Right cardiac atrium (tissue), 5 donors: ENCODE data around the gene RPL15. TPM values are rescaled to one million over a fixed set of nuclear protein-coding genes. Genes with fewer than 3 reads are reported as not detected.

Experiments
- ATAC-seq, 2 donors: fragments of 200-7000 bp; cut with Tn5 transposase; one replicate each; pipeline versions ENCODE4 v1.8.0 to v1.9.1; 2020; ENCODE audit warnings: moderate library complexity in 2 of 2, mild to moderate bottlenecking in 1 of 2
- DNase-seq, 3 donors: peaks; one replicate each; pipeline ENCODE4 v3.0.0-alpha.2; 2020
- H3K27ac ChIP-seq: one replicate; pipeline ENCODE4 v1.5.1; 2013; ENCODE audit warnings: mild to moderate bottlenecking, low read length, control low read depth, moderate library complexity
- H3K27me3 ChIP-seq: one replicate; pipeline ENCODE4 v1.6.1; 2013; ENCODE audit not compliant: control insufficient read depth, insufficient read depth
- H3K4me1 ChIP-seq: one replicate; pipeline ENCODE4 v1.6.1; 2013; ENCODE audit warnings: low read length; ENCODE audit not compliant: control insufficient read depth, insufficient read depth
- H3K4me3 ChIP-seq: one replicate; pipeline ENCODE4 v1.5.1; 2013; ENCODE audit warnings: low read length, control low read depth
- H3K9me3 ChIP-seq: one replicate; pipeline ENCODE4 v1.6.1; 2013; ENCODE audit warnings: low read length; ENCODE audit not compliant: control insufficient read depth
- WGBS: extraction: QIAGEN DNeasy Blood & Tissue Kit; methylation state at CpG from one replicate; pipeline ENCODE4 v1.1.7; 2013; 5-methylcytosine and 5-hydroxymethylcytosine counted together
- intact Hi-C, 4 donors: fragments of 100-400 bp; cut with DNase I; formaldehyde crosslinking; loops; one replicate each; pipeline versions ENCODE4 v1.11.0 to v1.14.0; 2022 to 2023
- polyA plus RNA-seq: library from polyadenylated mRNA; stranded (reverse); fragments of 200-250 nt; gene quantifications from one replicate; pipeline ENCODE4 v1.2.3, GENCODE V29; 2013
- total RNA-seq, 4 donors: library from RNA; stranded (reverse); fragmentation: NEBNext Ultra II Directional; extraction: Animal tissue kit (Norgen Biotek cat#: 25700); gene quantifications; one replicate each; pipeline ENCODE4 v1.2.1, GENCODE V29; 2021
- donor health status: healthy with polysubstance abuse.
- donor health status: DM: no; HTN: yes; CAD: no.
- donor health status: DM: no; HTN: no; CAD: no.
- donor health status: DM: no; HTN: yes; CAD: no; lungs with severe emphysema.
- donor health status: DM: yes; HTN: yes; CAD: no.

Gene RPL15
- total and polyA plus RNA-seq, 5 donors = 1,027 to 1,547 (median 1,143) TPM

DNA sequence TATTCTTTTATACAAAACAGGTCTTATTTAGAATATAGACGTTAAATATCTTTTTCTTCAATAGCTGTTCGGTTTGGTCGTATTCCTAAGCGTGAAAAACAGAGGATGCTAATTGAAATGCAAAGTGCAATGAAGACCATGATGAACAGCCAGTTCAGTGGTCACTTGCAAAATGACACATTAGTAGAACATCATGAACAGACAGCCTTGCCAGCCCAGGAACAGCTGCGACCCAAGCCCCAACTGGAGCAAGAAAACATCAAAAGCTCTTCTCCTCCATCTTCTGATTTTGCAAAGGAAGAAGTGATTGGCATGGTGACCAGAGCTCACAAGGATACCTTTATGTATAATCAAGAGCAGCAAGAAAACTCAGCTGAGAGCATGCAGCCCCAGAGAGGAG is 45.0 kb downstream of the RPL15 start:
- no peaks in the 10 kb centered on the region for H3K9me3 ChIP-seq
- no peak overlapping the region for H3K4me3 ChIP-seq
- no peak for DNase-seq
- no peak for ATAC-seq
- H3K27me3 ChIP-seq = no peaks in the 10 kb centered on the region
- H3K27ac ChIP-seq = no peak overlapping the region
- intact Hi-C loops = no loop called here
- WGBS = 94% methylated on average over 5 of the region's 5 CpGs
- H3K4me1 ChIP-seq = no peaks in the 10 kb centered on the region

DNA sequence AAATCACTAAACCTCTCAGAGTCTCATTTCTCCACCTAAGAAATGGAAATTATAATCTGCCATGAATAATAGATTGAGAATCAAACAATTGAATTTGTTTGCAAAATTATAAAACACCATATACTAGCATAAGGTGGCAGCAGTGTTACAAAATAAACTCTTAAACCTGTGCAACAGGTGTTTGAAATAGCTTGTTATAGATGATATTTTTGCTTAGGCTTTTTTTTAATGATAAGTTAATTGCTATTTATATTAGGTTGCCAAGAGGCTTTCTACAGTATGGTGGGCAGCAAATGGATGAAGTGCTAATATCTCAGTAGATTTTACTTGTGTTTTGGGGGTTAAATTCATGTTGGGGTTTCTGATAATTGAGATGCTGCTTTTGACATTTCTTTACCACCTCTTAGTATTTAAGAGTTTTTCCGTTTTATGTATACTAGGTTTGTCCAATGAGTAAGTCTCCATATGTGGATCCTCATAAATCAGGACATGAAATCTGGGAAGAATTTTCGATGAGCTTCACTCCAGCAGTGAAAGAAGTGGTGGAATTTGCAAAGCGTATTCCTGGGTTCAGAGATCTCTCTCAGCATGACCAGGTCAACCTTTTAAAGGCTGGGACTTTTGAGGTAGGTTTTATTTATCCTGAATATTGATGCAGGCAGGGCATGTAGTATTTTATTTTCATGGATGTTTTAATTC is 47.8 kb downstream of the RPL15 start:
- WGBS = 93% methylated on average over 3 of the region's 3 CpGs
- no peak overlapping the region for H3K27ac ChIP-seq
- intact Hi-C loops = no loop called here

DNA sequence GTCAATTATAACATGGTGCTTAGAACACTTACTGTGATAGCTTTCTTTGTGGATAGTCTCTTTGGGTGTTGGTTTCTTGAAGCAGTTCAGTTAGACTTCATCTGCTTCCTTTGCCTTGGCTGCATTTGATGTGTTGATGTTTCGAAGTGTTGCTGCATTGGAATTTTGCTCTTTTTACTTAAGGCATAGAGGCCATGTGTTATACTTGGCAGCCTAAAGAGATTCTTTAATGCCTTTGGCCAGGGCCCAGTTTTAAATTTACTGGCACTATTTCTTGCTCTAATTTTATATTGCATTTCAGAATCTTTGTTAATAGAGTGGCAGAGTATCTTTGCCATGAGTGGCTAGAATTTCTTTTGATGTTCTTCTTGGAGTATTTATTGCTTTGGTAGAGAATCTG is 49.4 kb downstream of the RPL15 start:
- ATAC-seq (no peak), DNase-seq (no peak)
- no peak overlapping the region for H3K27ac ChIP-seq
- WGBS = 64% methylated on average over 1 of the region's 1 CpG
- no peaks in the 10 kb centered on the region for H3K9me3 ChIP-seq
- H3K27me3 ChIP-seq = no peaks in the 10 kb centered on the region
- H3K4me3 ChIP-seq = no peak overlapping the region
- H3K4me1 ChIP-seq = no peaks in the 10 kb centered on the region
- intact Hi-C loops = no loop called here

More for the DNA sequence above, 47.8 kb downstream of the RPL15 start:
- no peaks in the 10 kb centered on the region for H3K9me3 ChIP-seq
- H3K4me1 ChIP-seq = no peaks in the 10 kb centered on the region
- ATAC-seq (no peak), DNase-seq (no peak)
- no peak overlapping the region for H3K4me3 ChIP-seq
- H3K27me3 ChIP-seq = no peaks in the 10 kb centered on the region

DNA sequence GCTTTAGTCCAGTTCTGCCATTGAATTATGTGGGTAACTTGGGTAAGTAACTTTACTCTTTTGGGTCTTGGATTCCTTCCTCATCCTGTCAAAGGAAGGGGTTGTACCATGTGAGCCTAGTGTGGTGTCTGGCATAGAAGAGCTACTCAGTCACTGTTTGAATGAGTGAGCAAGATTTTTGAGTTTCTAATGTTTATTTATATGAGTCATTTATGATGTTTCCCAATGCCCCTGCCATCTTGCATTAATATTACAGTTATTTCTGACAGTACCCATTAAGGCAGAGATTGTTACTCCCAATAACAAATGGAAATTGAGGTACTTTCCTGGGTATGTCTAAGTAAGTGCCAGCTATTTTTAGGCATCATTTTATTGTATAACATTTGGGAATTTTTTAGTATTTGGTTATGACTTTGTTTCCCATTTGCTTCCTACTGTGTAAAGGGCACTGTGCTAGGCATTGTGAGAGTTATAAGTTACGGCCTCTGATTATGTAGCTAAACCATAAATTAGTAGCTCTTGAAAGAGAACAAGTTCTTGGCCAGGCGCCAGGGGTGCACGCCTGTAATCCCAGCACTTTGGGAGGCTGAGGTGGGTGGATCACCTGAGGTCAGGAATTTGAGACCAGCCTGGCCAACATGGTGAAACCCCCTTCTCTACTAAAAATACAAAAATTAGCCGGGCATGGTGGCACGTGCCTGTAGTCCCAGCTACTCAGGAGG is 51.7 kb downstream of the RPL15 start:
- ATAC-seq = no peak
- 86% methylated on average over 5 of the region's 5 CpGs for WGBS
- Histone ChIP-seq H3K4me3 (no peak overlapping the region), H3K9me3 (no peaks in the 10 kb centered on the region), H3K27me3 (no peaks in the 10 kb centered on the region), H3K27ac (no peak overlapping the region), H3K4me1 (no peaks in the 10 kb centered on the region)
- intact Hi-C loops = no loop called here
- peak in 1 of 3 donors; percentile 49 for DNase-seq

DNA sequence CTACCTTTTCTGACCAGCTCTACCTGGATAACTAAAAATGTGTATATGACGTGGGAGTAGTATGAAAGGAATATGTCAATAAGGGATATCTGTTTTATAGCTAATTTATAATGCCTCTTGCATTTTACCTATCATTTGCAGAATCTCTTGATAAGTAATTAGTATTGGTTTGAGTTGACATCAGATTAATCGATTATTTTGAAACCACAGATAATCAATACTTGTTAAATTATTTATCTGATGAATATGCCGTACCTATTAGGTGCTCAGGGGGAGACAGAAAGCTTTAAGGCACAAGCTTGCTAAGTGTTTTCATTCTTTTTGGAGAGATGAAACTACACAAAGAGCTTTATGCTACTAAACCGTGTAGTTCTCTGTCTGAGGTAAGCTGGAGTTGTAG is 52.5 kb downstream of the RPL15 start:
- H3K4me3 ChIP-seq = no peak overlapping the region
- DNase-seq (no peak), ATAC-seq (no peak)
- H3K9me3 ChIP-seq = no peaks in the 10 kb centered on the region
- WGBS = 93% methylated on average over 4 of the region's 4 CpGs
- H3K27me3 ChIP-seq = no peaks in the 10 kb centered on the region
- H3K4me1 ChIP-seq = no peaks in the 10 kb centered on the region
- H3K27ac ChIP-seq = no peak overlapping the region
- intact Hi-C loops = no loop called here

Other genes with a start within 250 kb of the RPL15 start
- gene UBE2E1, start 111.2 kb upstream of the RPL15 start, total RNA-seq = 10 to 100 TPM; 47.9 to 64.4 (median 53.0) TPM
- 51.8 TPM for gene UBE2E1, start 111.2 kb upstream of the RPL15 start, polyA plus RNA-seq
- gene NKIRAS1, start 142 bp upstream of the RPL15 start, total RNA-seq = 10 to 100 TPM; 17.2 to 19.1 (median 17.6) TPM
- 15.1 TPM for gene NKIRAS1, start 142 bp upstream of the RPL15 start, polyA plus RNA-seq
- 10 to 100 TPM; 23.9 to 54.7 (median 37.1) TPM for gene NR1D2, start 28.2 kb downstream of the RPL15 start, total RNA-seq
- 11.9 TPM for gene NR1D2, start 28.2 kb downstream of the RPL15 start, polyA plus RNA-seq